ENCODE data around the gene ZNF784. TPM values are rescaled to one million over a fixed set of nuclear protein-coding genes. Genes with fewer than 3 reads are reported as not detected.
A peak's percentile ranks its signal among the peaks of the same experiment; 100 is the strongest.

The ZNF784 gene
- total and polyA plus RNA-seq, 10 of the 15 experiments (the other 5 are each of a cell fraction or from before 2014, with no cell fraction given) = 0.10 to 5.2 (median 1.8) TPM

DNA sequence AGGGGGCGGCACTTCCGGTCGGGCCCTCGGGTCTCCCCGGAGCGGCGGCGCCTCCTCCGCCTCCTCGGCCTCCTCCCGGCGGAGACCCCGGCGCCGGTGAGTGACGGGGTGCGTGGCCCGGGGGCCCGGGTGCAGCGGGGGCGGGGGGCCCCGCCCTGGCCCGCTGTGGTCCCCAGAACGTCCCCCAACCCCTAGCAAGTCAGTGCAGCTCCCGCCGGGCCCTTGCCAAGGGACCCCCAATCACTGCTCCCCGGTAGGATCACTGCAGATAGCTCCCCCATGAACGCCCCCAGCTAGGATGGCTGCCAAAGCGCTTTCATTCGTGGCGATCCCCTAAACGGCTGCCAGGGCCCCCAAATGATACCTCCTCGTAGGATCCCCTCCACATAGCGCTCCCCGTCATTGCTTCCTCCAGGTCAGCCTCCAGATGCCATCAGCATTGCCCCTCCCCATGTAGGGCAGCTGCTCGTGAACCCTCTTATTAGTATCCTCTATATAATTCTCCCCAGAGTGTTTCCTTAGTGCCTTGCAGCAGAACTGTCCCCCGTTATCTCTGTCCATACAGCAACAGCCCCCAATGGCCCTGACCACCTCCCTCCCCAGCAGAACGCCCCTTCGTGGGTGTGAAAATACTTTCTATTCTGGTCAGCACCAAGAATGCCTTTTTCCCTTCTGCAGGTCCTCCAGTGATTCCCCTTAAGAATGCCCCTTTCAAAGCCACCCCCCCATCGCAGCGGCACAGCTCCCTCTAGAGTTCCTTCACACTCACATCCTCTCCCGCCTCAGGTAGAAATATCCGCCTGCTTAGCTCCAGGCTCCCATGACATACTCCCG is 18.5 kb downstream of the ZNF784 start, which contains the start of gene ZNF865 (continued):
- TF ChIP-seq, protein P1, sequence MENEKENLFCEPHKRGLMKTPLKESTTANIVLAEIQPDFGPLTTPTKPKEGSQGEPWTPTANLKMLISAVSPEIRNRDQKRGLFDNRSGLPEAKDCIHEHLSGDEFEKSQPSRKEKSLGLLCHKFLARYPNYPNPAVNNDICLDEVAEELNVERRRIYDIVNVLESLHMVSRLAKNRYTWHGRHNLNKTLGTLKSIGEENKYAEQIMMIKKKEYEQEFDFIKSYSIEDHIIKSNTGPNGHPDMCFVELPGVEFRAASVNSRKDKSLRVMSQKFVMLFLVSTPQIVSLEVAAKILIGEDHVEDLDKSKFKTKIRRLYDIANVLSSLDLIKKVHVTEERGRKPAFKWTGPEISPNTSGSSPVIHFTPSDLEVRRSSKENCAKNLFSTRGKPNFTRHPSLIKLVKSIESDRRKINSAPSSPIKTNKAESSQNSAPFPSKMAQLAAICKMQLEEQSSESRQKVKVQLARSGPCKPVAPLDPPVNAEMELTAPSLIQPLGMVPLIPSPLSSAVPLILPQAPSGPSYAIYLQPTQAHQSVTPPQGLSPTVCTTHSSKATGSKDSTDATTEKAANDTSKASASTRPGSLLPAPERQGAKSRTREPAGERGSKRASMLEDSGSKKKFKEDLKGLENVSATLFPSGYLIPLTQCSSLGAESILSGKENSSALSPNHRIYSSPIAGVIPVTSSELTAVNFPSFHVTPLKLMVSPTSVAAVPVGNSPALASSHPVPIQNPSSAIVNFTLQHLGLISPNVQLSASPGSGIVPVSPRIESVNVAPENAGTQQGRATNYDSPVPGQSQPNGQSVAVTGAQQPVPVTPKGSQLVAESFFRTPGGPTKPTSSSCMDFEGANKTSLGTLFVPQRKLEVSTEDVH (IDR thresholded peaks at IDR 0.05; ENCODE audit: low read depth, partially characterized antibody) = no peak

DNA sequence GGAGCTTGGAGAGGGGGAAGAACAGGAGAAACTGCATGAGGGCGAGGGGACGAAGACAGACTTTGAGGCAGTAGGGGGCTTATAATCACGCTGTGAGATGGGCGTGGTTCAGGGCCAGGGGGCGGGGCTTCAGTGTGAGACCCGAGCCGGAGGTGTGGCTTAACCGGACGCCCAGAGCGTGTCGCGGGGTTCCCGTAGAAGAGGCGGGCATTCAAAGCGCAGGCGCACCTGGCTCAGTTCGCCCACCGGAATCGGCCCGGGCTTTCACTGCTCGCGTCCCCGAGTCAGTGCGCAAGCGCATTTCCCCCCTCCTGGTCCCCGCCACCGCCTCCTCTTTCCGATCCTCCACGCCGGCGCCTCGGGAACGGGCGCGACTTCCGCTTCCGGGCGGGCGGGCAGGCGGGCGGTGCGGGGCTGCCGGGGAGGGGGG is 19.1 kb downstream of the ZNF784 start:
- no peaks in the 10 kb centered on the region for H4K20me1 ChIP-seq (ENCODE audit: control insufficient read depth, insufficient read depth)
- ChIA-PET CTCF (interaction anchor here (1.1 to 4.6 kb wide), 12 partner anchors 13 to 221 kb away, joined by 3 to 76 read pairs (median 10); partner anchors contain the start of genes TMEM238, U2AF2, ZNF579 and ZNF784), POLR2A (interaction anchor here (1.1 to 2.4 kb wide), 9 partner anchors 19 to 129 kb away, joined by 3 to 21 read pairs (median 6); partner anchors contain the start of genes ZNF628 and ZNF784), SMC1A (ENCODE audit: uncharacterized antibody, unreplicated experiment) (interaction anchor here (1.2 to 2.2 kb wide), 8 partner anchors 18 to 128 kb away, joined by 4 to 10 read pairs (median 6); partner anchors contain the start of genes ZNF628 and ZNF784), RAD21 (ENCODE audit: unreplicated experiment) (interaction anchor here (1.0 to 3.3 kb wide), 8 partner anchors 16 to 138 kb away, joined by 3 to 29 read pairs (median 6); partner anchors contain the start of genes ZNF628 and ZNF784)
- no peak overlapping the region; the same call in 1 of the 2 replicates for H3K4me2 ChIP-seq (ENCODE audit: control insufficient read depth, insufficient read depth)
- in situ Hi-C loops (cut with MboI) = no loop called here
- peaks cover 2% of the 10 kb centered on the region; the same call in 1 of the 3 replicates for H3K9me3 ChIP-seq (replicated peaks; ENCODE audit: control insufficient read depth, insufficient read depth, low read length)
- H3K79me2 ChIP-seq (ENCODE audit: control insufficient read depth, insufficient read depth, low read length) = peaks cover 38% of the 10 kb centered on the region
- FAIRE-seq (peak; percentile 59), DNase-seq (ENCODE audit: low read depth, low spot score) (peak; percentile 94), ATAC-seq (peak; percentile 86)
- H3K27me3 ChIP-seq (replicated peaks in 1 of 2; ENCODE audit: control insufficient read depth in 2 of 2, insufficient read depth in 2 of 2, low read length in 1 of 2) = no peaks in the 10 kb centered on the region
- no peak overlapping the region; the same call in 1 of the 2 replicates for H3K9ac ChIP-seq (ENCODE audit: control insufficient read depth, insufficient read depth, low read length)
- H2AFZ ChIP-seq (ENCODE audit: control insufficient read depth, low read depth, low read length) = peak overlapping the region; percentile 61; the same call in 1 of the 2 replicates
- WGBS (ENCODE audit: insufficient coverage, insufficient replicate concordance, low lambda C conversion rate, missing lambda C conversion rate) = under 1% methylated on average over 42 of the region's 43 CpGs
- intact Hi-C loops (cut with micrococcal nuclease; ENCODE audit: unreplicated experiment) = loop anchor here (1.0 kb wide), 1 partner anchor 266 kb away; the partner anchor contains the start of gene KMT5C
- peaks cover 10% of the 10 kb centered on the region; the same call in 1 of the 2 replicates for H3K4me1 ChIP-seq (ENCODE audit: control insufficient read depth, insufficient read depth, low read length)
- H3K27ac ChIP-seq (ENCODE audit: control insufficient read depth, insufficient read depth) = peak overlapping the region; percentile 90
- peaks cover 0 to 9% of the 10 kb centered on the region in 2 experiments for H3K36me3 ChIP-seq (ENCODE audit: control insufficient read depth in 2 of 2, insufficient read depth in 2 of 2, low read length in 1 of 2)
- H3K4me3 ChIP-seq = peak overlapping the region; percentile 69; the same call in 1 of the 2 replicates
- no TSS peak for BruUV-seq (replicated peaks)
- TF ChIP-seq, protein P2, sequence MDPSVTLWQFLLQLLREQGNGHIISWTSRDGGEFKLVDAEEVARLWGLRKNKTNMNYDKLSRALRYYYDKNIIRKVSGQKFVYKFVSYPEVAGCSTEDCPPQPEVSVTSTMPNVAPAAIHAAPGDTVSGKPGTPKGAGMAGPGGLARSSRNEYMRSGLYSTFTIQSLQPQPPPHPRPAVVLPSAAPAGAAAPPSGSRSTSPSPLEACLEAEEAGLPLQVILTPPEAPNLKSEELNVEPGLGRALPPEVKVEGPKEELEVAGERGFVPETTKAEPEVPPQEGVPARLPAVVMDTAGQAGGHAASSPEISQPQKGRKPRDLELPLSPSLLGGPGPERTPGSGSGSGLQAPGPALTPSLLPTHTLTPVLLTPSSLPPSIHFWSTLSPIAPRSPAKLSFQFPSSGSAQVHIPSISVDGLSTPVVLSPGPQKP (IDR thresholded peaks at IDR 0.05; ENCODE audit: low read depth, low read length) = peak; percentile 51; the same call in 1 of the 2 replicates
- TF ChIP-seq NFYB (IDR thresholded peaks at IDR 0.05; ENCODE audit: insufficient read depth, low read depth, low read length) = 0 out of 2 replicates have a peak, but pooled peaks have one; percentile 25
- peak; percentile 64; the same call in 1 of the 2 replicates for TF ChIP-seq IKZF1 (conservative IDR thresholded peaks at IDR 0.05)
- no peak for TF ChIP-seq RB1 (IDR thresholded peaks at IDR 0.05; ENCODE audit: borderline replicate concordance)
- TF ChIP-seq PAX5 (IDR thresholded peaks at IDR 0.05; ENCODE audit: borderline replicate concordance, low read depth, low read length) = 0 out of 2 replicates have a peak, but pooled peaks have one; percentile 11
- peak; percentile 44; the same call in 1 of the 2 replicates for TF ChIP-seq CREB1 (IDR thresholded peaks at IDR 0.05; ENCODE audit: low read depth)
- TF ChIP-seq CHD2 (IDR thresholded peaks at IDR 0.05; ENCODE audit: borderline replicate concordance, low read depth, low read length) = 0 out of 2 replicates have a peak, but pooled peaks have one; percentile 46
- TF ChIP-seq, protein P3, sequence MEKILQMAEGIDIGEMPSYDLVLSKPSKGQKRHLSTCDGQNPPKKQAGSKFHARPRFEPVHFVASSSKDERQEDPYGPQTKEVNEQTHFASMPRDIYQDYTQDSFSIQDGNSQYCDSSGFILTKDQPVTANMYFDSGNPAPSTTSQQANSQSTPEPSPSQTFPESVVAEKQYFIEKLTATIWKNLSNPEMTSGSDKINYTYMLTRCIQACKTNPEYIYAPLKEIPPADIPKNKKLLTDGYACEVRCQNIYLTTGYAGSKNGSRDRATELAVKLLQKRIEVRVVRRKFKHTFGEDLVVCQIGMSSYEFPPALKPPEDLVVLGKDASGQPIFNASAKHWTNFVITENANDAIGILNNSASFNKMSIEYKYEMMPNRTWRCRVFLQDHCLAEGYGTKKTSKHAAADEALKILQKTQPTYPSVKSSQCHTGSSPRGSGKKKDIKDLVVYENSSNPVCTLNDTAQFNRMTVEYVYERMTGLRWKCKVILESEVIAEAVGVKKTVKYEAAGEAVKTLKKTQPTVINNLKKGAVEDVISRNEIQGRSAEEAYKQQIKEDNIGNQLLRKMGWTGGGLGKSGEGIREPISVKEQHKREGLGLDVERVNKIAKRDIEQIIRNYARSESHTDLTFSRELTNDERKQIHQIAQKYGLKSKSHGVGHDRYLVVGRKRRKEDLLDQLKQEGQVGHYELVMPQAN (conservative IDR thresholded peaks at IDR 0.05) = no peak
- TF ChIP-seq BACH1 (IDR thresholded peaks at IDR 0.05; ENCODE audit: borderline replicate concordance) = no peak
- peak; percentile 81 for TF ChIP-seq GABPA (IDR thresholded peaks at IDR 0.05; ENCODE audit: low read depth)
- TF ChIP-seq, protein P4, sequence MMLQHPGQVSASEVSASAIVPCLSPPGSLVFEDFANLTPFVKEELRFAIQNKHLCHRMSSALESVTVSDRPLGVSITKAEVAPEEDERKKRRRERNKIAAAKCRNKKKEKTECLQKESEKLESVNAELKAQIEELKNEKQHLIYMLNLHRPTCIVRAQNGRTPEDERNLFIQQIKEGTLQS (IDR thresholded peaks at IDR 0.05; ENCODE audit: borderline replicate concordance, extremely low read depth, low read depth, low read length) = no peak
